GM23338 (cell line): ENCODE data around the gene PSMB7. TPM values are rescaled to one million over a fixed set of nuclear protein-coding genes. Genes with fewer than 3 reads are reported as not detected.

Source experiments
- ATAC-seq: fragments of 200-7000 bp; cut with Tn5 transposase; 3 replicates; pipeline ENCODE4 v1.9.1; 2020
- DNase-seq: peaks from one replicate; pipeline ENCODE4 v3.0.0-alpha.2; 2015; ENCODE audit warnings: low spot score
- H2AFZ ChIP-seq: fragments of 200-600 bp; sonication (generic); 2 replicates; pipeline ENCODE4 v1.8.0; 2016; ENCODE audit warnings: antibody characterized with exemption, mild to moderate bottlenecking, moderate library complexity
- H3F3A ChIP-seq: fragments of 200-600 bp; sonication (generic); replicated peaks from 2 replicates; pipeline ENCODE4 v1.8.0; 2017; ENCODE audit warnings: antibody characterized with exemption, mixed run types, low read depth
- H3K27ac ChIP-seq: fragments of 200-600 bp; sonication (generic); 2 replicates; pipeline ENCODE4 v1.6.1; 2016; ENCODE audit warnings: low read depth
- H3K27me3 ChIP-seq: fragments of 200-600 bp; sonication (generic); 2 replicates; pipeline ENCODE4 v1.8.0; 2016; ENCODE audit warnings: mild to moderate bottlenecking, mixed run types, moderate library complexity; ENCODE audit not compliant: insufficient read depth
- H3K36me3 ChIP-seq: fragments of 200-600 bp; sonication (generic); 2 replicates; pipeline ENCODE4 v1.8.0; 2016; ENCODE audit warnings: mild to moderate bottlenecking; ENCODE audit not compliant: insufficient read depth
- H3K4me1 ChIP-seq: fragments of 200-600 bp; sonication (generic); 2 replicates; pipeline ENCODE4 v1.8.0; 2016; ENCODE audit warnings: mild to moderate bottlenecking, moderate library complexity; ENCODE audit not compliant: insufficient read depth
- H3K4me2 ChIP-seq: fragments of 200-600 bp; sonication (generic); 2 replicates; pipeline ENCODE4 v1.7.1; 2017; ENCODE audit warnings: mixed run types
- H3K4me3 ChIP-seq: fragments of 200-600 bp; sonication (generic); 2 replicates; pipeline ENCODE4 v1.6.1; 2016; ENCODE audit warnings: mixed run types
- H3K79me2 ChIP-seq: fragments of 200-600 bp; sonication (generic); replicated peaks from 2 replicates; pipeline ENCODE4 v1.8.0; 2017; ENCODE audit warnings: mild to moderate bottlenecking; ENCODE audit not compliant: insufficient read depth
- H3K9me2 ChIP-seq: fragments of 200-600 bp; sonication (generic); 2 replicates; pipeline ENCODE4 v1.8.0; 2017; ENCODE audit not compliant: insufficient read depth
- H4K20me1 ChIP-seq: fragments of 200-600 bp; sonication (generic); replicated peaks from 2 replicates; pipeline ENCODE4 v1.8.0; 2017; ENCODE audit warnings: mild to moderate bottlenecking; ENCODE audit not compliant: insufficient read depth
- H3K27ac Mint-ChIP-seq: 2 replicates; pipeline ENCODE4 v1.8.0; 2020; ENCODE audit warnings: inconsistent platforms, mild to moderate bottlenecking, moderate library complexity, mixed read lengths
- H3K27me3 Mint-ChIP-seq: 3 replicates; pipeline ENCODE4 v1.8.0; 2022; ENCODE audit warnings: low read depth, mild to moderate bottlenecking, moderate library complexity, mixed read lengths, inconsistent platforms; ENCODE audit not compliant: insufficient read depth, poor library complexity
- H3K36me3 Mint-ChIP-seq: 3 replicates; pipeline ENCODE4 v1.8.0; 2021; ENCODE audit warnings: low read depth, mild to moderate bottlenecking, inconsistent platforms, moderate library complexity, mixed read lengths
- H3K4me1 Mint-ChIP-seq: 3 replicates; pipeline ENCODE4 v1.8.0; 2020; ENCODE audit warnings: mild to moderate bottlenecking, inconsistent platforms, mixed read lengths
- H3K4me3 Mint-ChIP-seq: 3 replicates; pipeline ENCODE4 v1.8.0; 2021; ENCODE audit warnings: moderate library complexity, mild to moderate bottlenecking, inconsistent platforms, mixed read lengths
- H3K9me3 Mint-ChIP-seq: 3 replicates; pipeline ENCODE4 v1.8.0; 2020; ENCODE audit warnings: moderate library complexity, mild to moderate bottlenecking, inconsistent platforms, mixed read lengths
- CREB1 ChIP-seq: fragments of 250-450 bp; sonication (Bioruptor Pico); IDR thresholded peaks from 2 replicates; pipeline ENCODE4 v1.5.0; 2020; ENCODE audit warnings: low read depth, mild to moderate bottlenecking, moderate library complexity
- EZH2 ChIP-seq: fragments of 200-600 bp; sonication (generic); IDR thresholded peaks from one replicate; pipeline ENCODE4 v1.8.0; 2017; ENCODE audit warnings: antibody characterized with exemption, mild to moderate bottlenecking, low read depth; ENCODE audit not compliant: unreplicated experiment
- EZH2phosphoT487 ChIP-seq: fragments of 200-600 bp; sonication (generic); IDR thresholded peaks from one replicate; pipeline ENCODE4 v1.8.1; 2018; ENCODE audit warnings: antibody characterized with exemption; ENCODE audit not compliant: unreplicated experiment
- JUNB ChIP-seq: IDR thresholded peaks from one replicate; pipeline ENCODE4 v1.6.1; 2016; ENCODE audit warnings: antibody characterized with exemption; ENCODE audit not compliant: unreplicated experiment
- NANOG ChIP-seq: IDR thresholded peaks from 2 replicates; pipeline ENCODE4 v1.6.1; 2016; ENCODE audit warnings: antibody characterized with exemption, borderline replicate concordance
- POLR2AphosphoS5 ChIP-seq: IDR thresholded peaks from 2 replicates; pipeline ENCODE4 v1.6.1; 2016; ENCODE audit warnings: antibody characterized with exemption, low read depth
- STAT1 ChIP-seq: IDR thresholded peaks from one replicate; pipeline ENCODE4 v1.6.1; 2016; ENCODE audit warnings: antibody characterized with exemption; ENCODE audit not compliant: unreplicated experiment
- ZNF114 ChIP-seq: fragments of 250-450 bp; sonication (Bioruptor Pico); IDR thresholded peaks from 2 replicates; pipeline ENCODE4 v1.5.0; 2020; ENCODE audit warnings: mild to moderate bottlenecking, moderate library complexity
- polyA plus RNA-seq: library from polyadenylated mRNA; unstranded; fragments of >200 nt; fragmentation: Nextera tagmentation; extraction: Ambion mirVana; gene quantifications from 2 replicates; pipeline ENCODE4 v1.2.1, GENCODE V29; 2016
- total RNA-seq: library from RNA; depleted of rRNA; stranded (reverse); fragments of >200 nt; shearing (Covaris generic); gene quantifications from 2 replicates; pipeline ENCODE4 v1.2.3, GENCODE V29; 2014
- TF ChIP-seq, protein P1 (sequence below): IDR thresholded peaks from one replicate; pipeline ENCODE4 v1.6.1; 2018; ENCODE audit warnings: antibody characterized with exemption; ENCODE audit not compliant: unreplicated experiment
- TF ChIP-seq, protein P2 (sequence below): fragments of 250-450 bp; sonication (Bioruptor Pico); IDR thresholded peaks from 2 replicates; pipeline ENCODE4 v1.5.0; 2020; ENCODE audit warnings: mild to moderate bottlenecking, moderate library complexity
- TF ChIP-seq, protein P3 (sequence below), 2 experiments: fragments of 200-600 bp in 1 of 2; sonication (generic) in 1 of 2; conservative IDR thresholded peaks; 2 replicates each; pipeline versions ENCODE4 v1.5.1 to v1.6.1; 2016 to 2017; ENCODE audit warnings: antibody characterized with exemption in 2 of 2, low read depth in 2 of 2, mild to moderate bottlenecking in 2 of 2, moderate library complexity in 1 of 2

The PSMB7 gene
- total and polyA plus RNA-seq, 2 experiments from 2014 or later, result 255 to 268 TPM

DNA sequence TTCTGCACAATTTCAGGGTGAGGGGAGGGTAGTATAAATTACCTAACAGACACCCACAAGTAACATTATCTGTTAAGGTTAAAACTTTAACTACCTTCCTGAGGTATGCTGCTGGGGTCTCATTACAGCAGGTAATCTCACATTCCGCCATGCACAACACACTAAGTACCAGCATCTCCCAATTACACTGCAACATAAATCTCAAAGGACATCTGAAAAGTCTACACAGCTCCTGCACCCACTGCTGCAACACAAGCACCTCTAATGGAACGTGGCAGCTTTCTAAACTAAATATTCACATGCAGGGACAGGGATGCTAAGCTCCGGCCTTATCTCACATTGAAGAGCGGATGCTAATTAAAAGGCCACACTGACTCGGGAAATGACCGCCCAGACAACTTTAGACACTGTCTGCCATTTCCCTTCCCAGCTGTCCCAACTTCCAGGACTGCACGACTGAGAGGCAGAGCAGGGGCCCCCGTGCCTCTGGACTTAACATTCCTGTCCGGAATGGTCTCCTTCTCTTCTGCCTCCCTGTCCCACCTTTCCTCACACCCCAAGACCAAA, 45.9 kb downstream of the PSMB7 start (continued):
- TF ChIP-seq, protein P1, sequence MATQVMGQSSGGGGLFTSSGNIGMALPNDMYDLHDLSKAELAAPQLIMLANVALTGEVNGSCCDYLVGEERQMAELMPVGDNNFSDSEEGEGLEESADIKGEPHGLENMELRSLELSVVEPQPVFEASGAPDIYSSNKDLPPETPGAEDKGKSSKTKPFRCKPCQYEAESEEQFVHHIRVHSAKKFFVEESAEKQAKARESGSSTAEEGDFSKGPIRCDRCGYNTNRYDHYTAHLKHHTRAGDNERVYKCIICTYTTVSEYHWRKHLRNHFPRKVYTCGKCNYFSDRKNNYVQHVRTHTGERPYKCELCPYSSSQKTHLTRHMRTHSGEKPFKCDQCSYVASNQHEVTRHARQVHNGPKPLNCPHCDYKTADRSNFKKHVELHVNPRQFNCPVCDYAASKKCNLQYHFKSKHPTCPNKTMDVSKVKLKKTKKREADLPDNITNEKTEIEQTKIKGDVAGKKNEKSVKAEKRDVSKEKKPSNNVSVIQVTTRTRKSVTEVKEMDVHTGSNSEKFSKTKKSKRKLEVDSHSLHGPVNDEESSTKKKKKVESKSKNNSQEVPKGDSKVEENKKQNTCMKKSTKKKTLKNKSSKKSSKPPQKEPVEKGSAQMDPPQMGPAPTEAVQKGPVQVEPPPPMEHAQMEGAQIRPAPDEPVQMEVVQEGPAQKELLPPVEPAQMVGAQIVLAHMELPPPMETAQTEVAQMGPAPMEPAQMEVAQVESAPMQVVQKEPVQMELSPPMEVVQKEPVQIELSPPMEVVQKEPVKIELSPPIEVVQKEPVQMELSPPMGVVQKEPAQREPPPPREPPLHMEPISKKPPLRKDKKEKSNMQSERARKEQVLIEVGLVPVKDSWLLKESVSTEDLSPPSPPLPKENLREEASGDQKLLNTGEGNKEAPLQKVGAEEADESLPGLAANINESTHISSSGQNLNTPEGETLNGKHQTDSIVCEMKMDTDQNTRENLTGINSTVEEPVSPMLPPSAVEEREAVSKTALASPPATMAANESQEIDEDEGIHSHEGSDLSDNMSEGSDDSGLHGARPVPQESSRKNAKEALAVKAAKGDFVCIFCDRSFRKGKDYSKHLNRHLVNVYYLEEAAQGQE, result no peak
- TF ChIP-seq POLR2AphosphoS5 (no peak), JUNB (no peak), CREB1 (CRISPR knock-in tag) (no peak), EZH2 (no peak), STAT1 (no peak), EZH2phosphoT487 (no peak), ZNF114 (CRISPR knock-in tag) (no peak)

DNA sequence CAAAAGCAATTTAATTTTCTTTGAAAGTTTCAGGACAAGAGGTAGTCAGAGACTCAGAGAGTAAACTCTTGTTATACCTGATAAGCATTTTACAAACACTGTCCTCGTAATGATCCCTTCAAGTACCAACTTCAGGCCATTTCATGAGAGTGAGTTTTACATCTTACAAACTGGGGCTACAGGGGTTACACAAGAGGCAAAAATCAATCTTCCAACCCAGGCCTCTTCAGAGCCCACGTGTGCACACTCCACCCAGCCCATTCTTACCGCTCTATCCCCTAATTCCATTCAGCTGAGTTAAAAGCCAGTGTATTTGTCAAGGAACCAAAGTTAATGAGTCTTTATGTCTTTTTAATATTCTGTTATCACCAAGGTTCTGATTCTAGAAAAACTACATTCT, 46.5 kb downstream of the PSMB7 start:
- TF ChIP-seq, protein P2, sequence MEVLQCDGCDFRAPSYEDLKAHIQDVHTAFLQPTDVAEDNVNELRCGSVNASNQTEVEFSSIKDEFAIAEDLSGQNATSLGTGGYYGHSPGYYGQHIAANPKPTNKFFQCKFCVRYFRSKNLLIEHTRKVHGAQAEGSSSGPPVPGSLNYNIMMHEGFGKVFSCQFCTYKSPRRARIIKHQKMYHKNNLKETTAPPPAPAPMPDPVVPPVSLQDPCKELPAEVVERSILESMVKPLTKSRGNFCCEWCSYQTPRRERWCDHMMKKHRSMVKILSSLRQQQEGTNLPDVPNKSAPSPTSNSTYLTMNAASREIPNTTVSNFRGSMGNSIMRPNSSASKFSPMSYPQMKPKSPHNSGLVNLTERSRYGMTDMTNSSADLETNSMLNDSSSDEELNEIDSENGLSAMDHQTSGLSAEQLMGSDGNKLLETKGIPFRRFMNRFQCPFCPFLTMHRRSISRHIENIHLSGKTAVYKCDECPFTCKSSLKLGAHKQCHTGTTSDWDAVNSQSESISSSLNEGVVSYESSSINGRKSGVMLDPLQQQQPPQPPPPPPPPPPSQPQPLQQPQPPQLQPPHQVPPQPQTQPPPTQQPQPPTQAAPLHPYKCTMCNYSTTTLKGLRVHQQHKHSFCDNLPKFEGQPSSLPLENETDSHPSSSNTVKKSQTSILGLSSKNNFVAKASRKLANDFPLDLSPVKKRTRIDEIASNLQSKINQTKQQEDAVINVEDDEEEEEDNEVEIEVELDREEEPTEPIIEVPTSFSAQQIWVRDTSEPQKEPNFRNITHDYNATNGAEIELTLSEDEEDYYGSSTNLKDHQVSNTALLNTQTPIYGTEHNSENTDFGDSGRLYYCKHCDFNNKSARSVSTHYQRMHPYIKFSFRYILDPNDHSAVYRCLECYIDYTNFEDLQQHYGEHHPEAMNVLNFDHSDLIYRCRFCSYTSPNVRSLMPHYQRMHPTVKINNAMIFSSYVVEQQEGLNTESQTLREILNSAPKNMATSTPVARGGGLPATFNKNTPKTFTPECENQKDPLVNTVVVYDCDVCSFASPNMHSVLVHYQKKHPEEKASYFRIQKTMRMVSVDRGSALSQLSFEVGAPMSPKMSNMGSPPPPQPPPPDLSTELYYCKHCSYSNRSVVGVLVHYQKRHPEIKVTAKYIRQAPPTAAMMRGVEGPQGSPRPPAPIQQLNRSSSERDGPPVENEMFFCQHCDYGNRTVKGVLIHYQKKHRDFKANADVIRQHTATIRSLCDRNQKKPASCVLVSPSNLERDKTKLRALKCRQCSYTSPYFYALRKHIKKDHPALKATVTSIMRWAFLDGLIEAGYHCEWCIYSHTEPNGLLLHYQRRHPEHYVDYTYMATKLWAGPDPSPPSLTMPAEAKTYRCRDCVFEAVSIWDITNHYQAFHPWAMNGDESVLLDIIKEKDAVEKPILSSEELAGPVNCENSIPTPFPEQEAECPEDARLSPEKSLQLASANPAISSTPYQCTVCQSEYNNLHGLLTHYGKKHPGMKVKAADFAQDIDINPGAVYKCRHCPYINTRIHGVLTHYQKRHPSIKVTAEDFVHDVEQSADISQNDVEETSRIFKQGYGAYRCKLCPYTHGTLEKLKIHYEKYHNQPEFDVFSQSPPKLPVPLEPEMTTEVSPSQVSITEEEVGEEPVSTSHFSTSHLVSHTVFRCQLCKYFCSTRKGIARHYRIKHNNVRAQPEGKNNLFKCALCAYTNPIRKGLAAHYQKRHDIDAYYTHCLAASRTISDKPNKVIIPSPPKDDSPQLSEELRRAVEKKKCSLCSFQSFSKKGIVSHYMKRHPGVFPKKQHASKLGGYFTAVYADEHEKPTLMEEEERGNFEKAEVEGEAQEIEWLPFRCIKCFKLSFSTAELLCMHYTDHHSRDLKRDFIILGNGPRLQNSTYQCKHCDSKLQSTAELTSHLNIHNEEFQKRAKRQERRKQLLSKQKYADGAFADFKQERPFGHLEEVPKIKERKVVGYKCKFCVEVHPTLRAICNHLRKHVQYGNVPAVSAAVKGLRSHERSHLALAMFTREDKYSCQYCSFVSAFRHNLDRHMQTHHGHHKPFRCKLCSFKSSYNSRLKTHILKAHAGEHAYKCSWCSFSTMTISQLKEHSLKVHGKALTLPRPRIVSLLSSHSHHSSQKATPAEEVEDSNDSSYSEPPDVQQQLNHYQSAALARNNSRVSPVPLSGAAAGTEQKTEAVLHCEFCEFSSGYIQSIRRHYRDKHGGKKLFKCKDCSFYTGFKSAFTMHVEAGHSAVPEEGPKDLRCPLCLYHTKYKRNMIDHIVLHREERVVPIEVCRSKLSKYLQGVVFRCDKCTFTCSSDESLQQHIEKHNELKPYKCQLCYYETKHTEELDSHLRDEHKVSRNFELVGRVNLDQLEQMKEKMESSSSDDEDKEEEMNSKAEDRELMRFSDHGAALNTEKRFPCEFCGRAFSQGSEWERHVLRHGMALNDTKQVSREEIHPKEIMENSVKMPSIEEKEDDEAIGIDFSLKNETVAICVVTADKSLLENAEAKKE (CRISPR knock-in tag), result no peak
- TF ChIP-seq NANOG (no peak), STAT1 (no peak), JUNB (no peak), EZH2 (no peak), POLR2AphosphoS5 (no peak)
- TF ChIP-seq, protein P3, sequence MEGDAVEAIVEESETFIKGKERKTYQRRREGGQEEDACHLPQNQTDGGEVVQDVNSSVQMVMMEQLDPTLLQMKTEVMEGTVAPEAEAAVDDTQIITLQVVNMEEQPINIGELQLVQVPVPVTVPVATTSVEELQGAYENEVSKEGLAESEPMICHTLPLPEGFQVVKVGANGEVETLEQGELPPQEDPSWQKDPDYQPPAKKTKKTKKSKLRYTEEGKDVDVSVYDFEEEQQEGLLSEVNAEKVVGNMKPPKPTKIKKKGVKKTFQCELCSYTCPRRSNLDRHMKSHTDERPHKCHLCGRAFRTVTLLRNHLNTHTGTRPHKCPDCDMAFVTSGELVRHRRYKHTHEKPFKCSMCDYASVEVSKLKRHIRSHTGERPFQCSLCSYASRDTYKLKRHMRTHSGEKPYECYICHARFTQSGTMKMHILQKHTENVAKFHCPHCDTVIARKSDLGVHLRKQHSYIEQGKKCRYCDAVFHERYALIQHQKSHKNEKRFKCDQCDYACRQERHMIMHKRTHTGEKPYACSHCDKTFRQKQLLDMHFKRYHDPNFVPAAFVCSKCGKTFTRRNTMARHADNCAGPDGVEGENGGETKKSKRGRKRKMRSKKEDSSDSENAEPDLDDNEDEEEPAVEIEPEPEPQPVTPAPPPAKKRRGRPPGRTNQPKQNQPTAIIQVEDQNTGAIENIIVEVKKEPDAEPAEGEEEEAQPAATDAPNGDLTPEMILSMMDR (conservative IDR thresholded peaks at IDR 0.05; ENCODE audit: low read depth in 2 of 2), result no peak
- Mint-ChIP-seq H3K27me3 (no peaks in the 10 kb centered on the region), H3K27ac (no peak overlapping the region), H3K36me3 (peaks cover 7% of the 10 kb centered on the region), H3K9me3 (no peaks in the 10 kb centered on the region; the same call in 2 of the 3 replicates), H3K4me1 (peaks cover 39% of the 10 kb centered on the region), H3K4me3 (no peak overlapping the region)
- Histone ChIP-seq H3K4me2 (no peak overlapping the region), H4K20me1 (peaks cover 25% of the 10 kb centered on the region; the same call in 1 of the 2 replicates), H3K79me2 (peaks cover 97% of the 10 kb centered on the region), H3K27me3 (no peaks in the 10 kb centered on the region), H3F3A (no peaks in the 10 kb centered on the region), H3K9me2 (no peaks in the 10 kb centered on the region), H3K36me3 (no peaks in the 10 kb centered on the region), H3K4me3 (no peak overlapping the region), H2AFZ (no peak overlapping the region), H3K4me1 (no peaks in the 10 kb centered on the region), H3K27ac (no peak overlapping the region)
- no peak for ATAC-seq
- DNase-seq, result no peak
